HepG2 (cell line): Measurements from ENCODE around the gene TACC3. TPM values are rescaled to one million over a fixed set of nuclear protein-coding genes. Genes with fewer than 3 reads are reported as not detected.
A peak's percentile ranks its signal among the peaks of the same experiment; 100 is the strongest.

Experiments used
- AGO1 ChIP-seq: fragments of 200-400 bp; formaldehyde crosslinking; IDR thresholded peaks from 2 replicates; pipeline ENCODE4 v1.6.1; 2017; ENCODE audit warnings: mild to moderate bottlenecking, low read depth, low read length, moderate library complexity; ENCODE audit not compliant: poor library complexity, severe bottlenecking
- ARHGAP35 ChIP-seq: sonication (generic); formaldehyde crosslinking; IDR thresholded peaks from 2 replicates; pipeline ENCODE4 v1.9.0; 2022; ENCODE audit warnings: mild to moderate bottlenecking, inconsistent platforms, moderate library complexity, missing genetic modification reagents, borderline replicate concordance
- BHLHE40 ChIP-seq: IDR thresholded peaks from 2 replicates; pipeline ENCODE4 v1.6.1; 2011; ENCODE audit warnings: low read length, improper control_type of control experiment
- DRAP1 ChIP-seq: IDR thresholded peaks from 2 replicates; pipeline ENCODE4 v1.6.1; 2016; ENCODE audit warnings: missing genetic modification reagents, missing compliant biosample characterization
- EHMT2 ChIP-seq: fragments of 200-600 bp; sonication (generic); IDR thresholded peaks from 2 replicates; pipeline ENCODE4 v1.7.0; 2017; ENCODE audit warnings: antibody characterized with exemption, low read depth, low read length, borderline replicate concordance
- HOXA9 ChIP-seq: sonication (generic); formaldehyde crosslinking; IDR thresholded peaks from 2 replicates; pipeline ENCODE4 v1.8.1; 2022; ENCODE audit warnings: missing genetic modification reagents, mild to moderate bottlenecking, moderate library complexity, borderline replicate concordance
- MNT ChIP-seq: fragments of 450-650 bp; IDR thresholded peaks from 2 replicates; pipeline ENCODE4 v1.6.1; 2016
- NFKB2 ChIP-seq: sonication (generic); formaldehyde crosslinking; IDR thresholded peaks from 2 replicates; pipeline ENCODE4 v1.4.0; 2020; ENCODE audit warnings: missing genetic modification reagents, borderline replicate concordance
- REPIN1 ChIP-seq: sonication (generic); formaldehyde crosslinking; IDR thresholded peaks from 2 replicates; pipeline ENCODE4 v1.8.0; 2022; ENCODE audit warnings: missing genetic modification reagents, low read depth, mild to moderate bottlenecking, borderline replicate concordance
- STAG1 ChIP-seq: sonication (generic); formaldehyde crosslinking; IDR thresholded peaks from 2 replicates; pipeline ENCODE4 v1.4.0; 2020; ENCODE audit warnings: missing genetic modification reagents
- SUZ12 ChIP-seq: fragments of 150-350 bp; IDR thresholded peaks from 2 replicates; pipeline ENCODE4 v1.6.1; 2014; ENCODE audit warnings: low read depth, low read length
- TFE3 ChIP-seq: IDR thresholded peaks from 2 replicates; pipeline ENCODE4 v1.6.1; 2016
- TGIF2 ChIP-seq: IDR thresholded peaks from 2 replicates; pipeline ENCODE4 v1.6.1; 2016; ENCODE audit warnings: control low read depth, missing compliant biosample characterization
- TMF1 ChIP-seq: sonication (generic); formaldehyde crosslinking; IDR thresholded peaks from 2 replicates; pipeline ENCODE4 v1.8.1; 2022; ENCODE audit warnings: low read depth, missing genetic modification reagents
- ZBTB3 ChIP-seq: sonication (generic); formaldehyde crosslinking; IDR thresholded peaks from 2 replicates; pipeline ENCODE4 v1.4.0; 2020; ENCODE audit warnings: low read depth, mild to moderate bottlenecking, moderate library complexity, missing genetic modification reagents, borderline replicate concordance
- ZBTB7A ChIP-seq: sonication (generic); formaldehyde crosslinking; IDR thresholded peaks from 2 replicates; pipeline ENCODE4 v1.8.0; 2022; ENCODE audit warnings: mild to moderate bottlenecking, missing genetic modification reagents
- ZNF124 ChIP-seq: sonication (generic); formaldehyde crosslinking; IDR thresholded peaks from 2 replicates; pipeline ENCODE4 v1.4.0; 2020; ENCODE audit warnings: missing genetic modification reagents
- ZNF205 ChIP-seq: IDR thresholded peaks from 2 replicates; pipeline ENCODE4 v1.6.1; 2018; ENCODE audit warnings: missing biosample characterization, missing genetic modification reagents
- ZNF331 ChIP-seq: sonication (generic); formaldehyde crosslinking; IDR thresholded peaks from 2 replicates; pipeline ENCODE4 v1.4.0; 2020; ENCODE audit warnings: missing genetic modification reagents
- ZNF441 ChIP-seq: sonication (generic); formaldehyde crosslinking; IDR thresholded peaks from 2 replicates; pipeline ENCODE4 v1.7.0; 2021; ENCODE audit warnings: missing genetic modification reagents, borderline replicate concordance
- ZNF552 ChIP-seq: sonication (generic); formaldehyde crosslinking; IDR thresholded peaks from 2 replicates; pipeline ENCODE4 v1.9.0; 2022; ENCODE audit warnings: missing genetic modification reagents, mild to moderate bottlenecking, borderline replicate concordance
- ZNF672 ChIP-seq: sonication (generic); formaldehyde crosslinking; IDR thresholded peaks from 2 replicates; pipeline ENCODE4 v1.8.1; 2022; ENCODE audit warnings: missing genetic modification reagents
- ZNF747 ChIP-seq: sonication (generic); formaldehyde crosslinking; IDR thresholded peaks from 2 replicates; pipeline ENCODE4 v1.8.1; 2023; ENCODE audit warnings: missing genetic modification reagents, mild to moderate bottlenecking, borderline replicate concordance
- ZNF841 ChIP-seq: sonication (generic); formaldehyde crosslinking; IDR thresholded peaks from 2 replicates; pipeline ENCODE4 v1.8.1; 2023; ENCODE audit warnings: missing genetic modification reagents, borderline replicate concordance
- ZSCAN20 ChIP-seq: sonication (generic); formaldehyde crosslinking; IDR thresholded peaks from 2 replicates; pipeline ENCODE4 v1.4.0; 2020; ENCODE audit warnings: missing genetic modification reagents, mild to moderate bottlenecking, borderline replicate concordance
- ZSCAN29 ChIP-seq: sonication (generic); formaldehyde crosslinking; conservative IDR thresholded peaks from 2 replicates; pipeline ENCODE4 v1.4.0; 2020; ENCODE audit warnings: mild to moderate bottlenecking, missing genetic modification reagents
- polyA plus RNA-seq, 8 experiments: library from polyadenylated mRNA; depleted of rRNA in 3 of 8; stranded (reverse) in 7 of 8; unstranded in 1 of 8; fragments of >200 nt; fragmentation: Illumina TruSeq in 4 of 8; extraction: Trizol in 4 of 8; gene quantifications; 2 replicates each; pipeline versions ENCODE4 v1.2.1 to v1.2.3, GENCODE V29; 2011 to 2016; ENCODE audit warnings: low read depth in 4 of 8, missing spikeins in 1 of 8, mixed read lengths in 1 of 8; ENCODE audit not compliant: insufficient read depth in 1 of 8
- total RNA-seq, 5 experiments: library from RNA; depleted of rRNA; stranded (reverse); fragments of >200 nt; fragmentation: Illumina TruSeq; extraction: Trizol; gene quantifications; 2 replicates each; pipeline ENCODE4 v1.2.3, GENCODE V29; 2016; ENCODE audit warnings: low read depth in 1 of 5

TACC3 gene
- total and polyA plus RNA-seq, 2 of the 13 experiments (the other 11 are each of a cell fraction or from before 2014, with no cell fraction given), result 20.3 to 21.2 TPM

GRCh38 chr4:1720163-1720983 is 948 bp upstream of the TACC3 start (continued):
- TF ChIP-seq TFE3 (no peak), TMF1 (CRISPR knock-in tag) (peak; percentile 38; the same call in 1 of the 2 replicates), ZBTB7A (CRISPR knock-in tag) (peak; percentile 68), ZNF672 (peak; percentile 66; the same call in 1 of the 2 replicates), ZNF124 (no peak; the same call in 1 of the 2 replicates), ZNF205 (CRISPR knock-in tag) (no peak), DRAP1 (CRISPR knock-in tag) (no peak), NFKB2 (peak; percentile 70; the same call in 1 of the 2 replicates), STAG1 (CRISPR knock-in tag) (no peak), EHMT2 (no peak), ZSCAN20 (no peak; the same call in 1 of the 2 replicates), HOXA9 (CRISPR knock-in tag) (0 out of 2 replicates have a peak, but pooled peaks have one; percentile 86), ZNF331 (no peak), ZNF747 (CRISPR knock-in tag) (no peak), SUZ12 (no peak), ZSCAN29 (no peak), ZBTB3 (CRISPR knock-in tag) (no peak), ZNF441 (CRISPR knock-in tag) (no peak), AGO1 (no peak), REPIN1 (CRISPR knock-in tag) (peak; percentile 30; the same call in 1 of the 2 replicates), ARHGAP35 (CRISPR knock-in tag) (no peak), TGIF2 (CRISPR knock-in tag) (no peak), ZNF841 (CRISPR knock-in tag) (peak; percentile 59; the same call in 1 of the 2 replicates), BHLHE40 (0 out of 2 replicates have a peak, but pooled peaks have one; percentile 8), ZNF552 (no peak), MNT (no peak)
